Esophagus muscularis mucosa (tissue), 3 donors: ENCODE measurements around the gene C5orf46.

Source experiments
- CTCF ChIP-seq, 3 experiments: fragments of 200-600 bp in 2 of 3; fragments of 450-650 bp in 1 of 3; sonication (generic) in 2 of 3; IDR thresholded peaks; one replicate each; pipeline ENCODE4 v1.5.1; 2017 to 2019; ENCODE audit warnings: antibody characterized with exemption in 3 of 3, mild to moderate bottlenecking in 2 of 3, moderate library complexity in 1 of 3
- POLR2A ChIP-seq: fragments of 450-650 bp; IDR thresholded peaks from one replicate; pipeline ENCODE4 v1.6.1; 2017; ENCODE audit warnings: antibody characterized with exemption, moderate library complexity, mild to moderate bottlenecking, low read depth

- peak; percentile 57 to 65 (median 58) for TF ChIP-seq CTCF (IDR thresholded peaks at IDR 0.05)
- TF ChIP-seq POLR2A = no peak
Observed at GRCh38 chr5:147949711-147950573, 43.6 kb upstream of the C5orf46 start.
